ENCODE data around the gene GLRX3. TPM values are rescaled to one million over a fixed set of nuclear protein-coding genes. Genes with fewer than 3 reads are reported as not detected.

The GLRX3 gene
- total RNA-seq, 4 donors from 2014 or later = 41.0 to 68.0 (median 50.1) TPM

DNA sequence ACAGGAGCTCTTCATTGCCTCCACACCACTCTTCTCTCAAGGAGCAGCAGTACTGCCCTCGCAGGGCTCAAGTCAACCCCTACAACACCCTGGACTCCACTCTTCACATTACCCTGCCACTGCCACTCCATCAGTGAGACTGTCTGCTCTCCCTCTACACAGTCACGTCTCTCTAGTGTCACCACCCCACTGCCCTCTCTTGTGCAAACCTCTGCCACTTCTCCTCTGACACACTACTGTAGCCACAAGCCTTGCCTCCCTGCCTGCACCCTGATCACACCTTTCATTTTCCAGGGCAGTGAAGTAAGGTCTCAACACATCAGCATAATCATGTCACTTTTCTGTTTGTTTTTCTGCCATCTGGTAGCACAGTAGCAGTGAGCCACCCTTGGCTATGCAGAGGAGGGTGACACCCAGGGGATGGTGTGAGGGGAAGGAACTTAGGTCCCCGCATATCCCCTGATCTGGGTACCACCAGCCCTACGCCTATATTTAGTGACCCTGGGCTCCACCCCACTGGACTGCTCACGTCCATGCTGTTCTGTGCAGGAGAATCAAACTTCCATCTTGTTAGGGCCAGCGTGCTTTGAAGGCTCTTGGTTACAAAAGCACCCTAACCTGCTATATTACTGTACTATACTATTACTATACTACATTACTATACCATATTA is 27.1 kb upstream of the GLRX3 start:
- no peak for ATAC-seq
- Histone ChIP-seq H3K36me3 (no peaks in the 10 kb centered on the region), H3K4me1 (peaks cover 16 to 26% of the 10 kb centered on the region in 2 donors), H3K9me3 (no peaks in the 10 kb centered on the region), H3K27ac (peak overlapping the region in 3 of 4 donors; percentile 92 to 99 (median 97)), H3K27me3 (no peaks in the 10 kb centered on the region), H3K4me3 (peak overlapping the region in 3 of 4 donors; percentile 80 to 90 (median 89))
- in situ Hi-C loops (cut with MboI; ENCODE audit: low sequenced_read_pairs in 4 of 4) = loop anchor here in 1 of 4 donors (25.0 kb wide), 1 partner anchor 1072 kb away; no protein-coding TSS in a partner anchor
- DNase-seq = no peak
- TF ChIP-seq, protein P1, sequence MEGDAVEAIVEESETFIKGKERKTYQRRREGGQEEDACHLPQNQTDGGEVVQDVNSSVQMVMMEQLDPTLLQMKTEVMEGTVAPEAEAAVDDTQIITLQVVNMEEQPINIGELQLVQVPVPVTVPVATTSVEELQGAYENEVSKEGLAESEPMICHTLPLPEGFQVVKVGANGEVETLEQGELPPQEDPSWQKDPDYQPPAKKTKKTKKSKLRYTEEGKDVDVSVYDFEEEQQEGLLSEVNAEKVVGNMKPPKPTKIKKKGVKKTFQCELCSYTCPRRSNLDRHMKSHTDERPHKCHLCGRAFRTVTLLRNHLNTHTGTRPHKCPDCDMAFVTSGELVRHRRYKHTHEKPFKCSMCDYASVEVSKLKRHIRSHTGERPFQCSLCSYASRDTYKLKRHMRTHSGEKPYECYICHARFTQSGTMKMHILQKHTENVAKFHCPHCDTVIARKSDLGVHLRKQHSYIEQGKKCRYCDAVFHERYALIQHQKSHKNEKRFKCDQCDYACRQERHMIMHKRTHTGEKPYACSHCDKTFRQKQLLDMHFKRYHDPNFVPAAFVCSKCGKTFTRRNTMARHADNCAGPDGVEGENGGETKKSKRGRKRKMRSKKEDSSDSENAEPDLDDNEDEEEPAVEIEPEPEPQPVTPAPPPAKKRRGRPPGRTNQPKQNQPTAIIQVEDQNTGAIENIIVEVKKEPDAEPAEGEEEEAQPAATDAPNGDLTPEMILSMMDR (IDR thresholded peaks at IDR 0.05 in 4 of 5, conservative IDR thresholded peaks at IDR 0.05 in 1 of 5) = no peak
- no peak for TF ChIP-seq POLR2A (IDR thresholded peaks at IDR 0.05)
- intact Hi-C loops (cut with DNase I; ENCODE audit: low total_unique reads) = loop anchor here (10.0 kb wide), 1 partner anchor 224 kb away; no protein-coding TSS in a partner anchor

DNA sequence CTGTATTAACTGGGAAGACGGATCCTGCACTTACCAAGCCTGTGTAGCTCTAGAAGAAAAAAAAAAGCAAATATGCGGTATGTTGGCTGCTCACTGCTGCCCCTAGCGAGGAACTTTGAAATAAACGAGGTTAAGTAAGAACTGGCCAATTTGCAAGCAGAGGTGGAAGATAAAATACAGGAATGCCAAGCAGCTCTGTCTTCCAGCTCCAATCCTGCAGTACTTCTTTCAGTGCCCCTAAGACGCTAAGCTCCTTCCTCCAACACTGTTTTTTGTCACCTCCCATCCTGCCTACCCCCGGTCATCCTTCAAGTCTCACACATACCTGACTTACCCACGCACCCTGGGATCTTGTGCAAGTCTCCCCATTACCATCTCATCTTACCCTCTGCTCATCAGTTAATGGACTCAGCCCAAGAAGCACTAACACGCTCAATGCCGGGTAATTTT is 26.4 kb upstream of the GLRX3 start:
- Histone ChIP-seq H3K4me3 (peak overlapping the region; percentile 80 to 96 (median 90)), H3K9me3 (no peaks in the 10 kb centered on the region), H3K4me1 (peaks cover 16 to 26% of the 10 kb centered on the region in 2 donors), H3K27me3 (no peaks in the 10 kb centered on the region), H3K27ac (peak overlapping the region; percentile 92 to 99 (median 96)), H3K36me3 (no peaks in the 10 kb centered on the region)
- in situ Hi-C loops (cut with MboI; ENCODE audit: low sequenced_read_pairs in 4 of 4) (loop anchor here in 1 of 4 donors (25.0 kb wide), 1 partner anchor 1073 kb away; no protein-coding TSS in a partner anchor), intact Hi-C loops (cut with DNase I; ENCODE audit: low total_unique reads) (loop anchor here (1.0 to 10.0 kb wide), 4 partner anchors 26 to 643 kb away; partner anchors contain the start of genes GLRX3 and MGMT)
- peak; percentile 23 to 35 for ATAC-seq
- TF ChIP-seq, protein P1 (IDR thresholded peaks at IDR 0.05 in 4 of 5, conservative IDR thresholded peaks at IDR 0.05 in 1 of 5) = peak; percentile 63 to 92 (median 75)
- TF ChIP-seq POLR2A (IDR thresholded peaks at IDR 0.05) = no peak
- DNase-seq = peak; percentile 29 to 62

DNA sequence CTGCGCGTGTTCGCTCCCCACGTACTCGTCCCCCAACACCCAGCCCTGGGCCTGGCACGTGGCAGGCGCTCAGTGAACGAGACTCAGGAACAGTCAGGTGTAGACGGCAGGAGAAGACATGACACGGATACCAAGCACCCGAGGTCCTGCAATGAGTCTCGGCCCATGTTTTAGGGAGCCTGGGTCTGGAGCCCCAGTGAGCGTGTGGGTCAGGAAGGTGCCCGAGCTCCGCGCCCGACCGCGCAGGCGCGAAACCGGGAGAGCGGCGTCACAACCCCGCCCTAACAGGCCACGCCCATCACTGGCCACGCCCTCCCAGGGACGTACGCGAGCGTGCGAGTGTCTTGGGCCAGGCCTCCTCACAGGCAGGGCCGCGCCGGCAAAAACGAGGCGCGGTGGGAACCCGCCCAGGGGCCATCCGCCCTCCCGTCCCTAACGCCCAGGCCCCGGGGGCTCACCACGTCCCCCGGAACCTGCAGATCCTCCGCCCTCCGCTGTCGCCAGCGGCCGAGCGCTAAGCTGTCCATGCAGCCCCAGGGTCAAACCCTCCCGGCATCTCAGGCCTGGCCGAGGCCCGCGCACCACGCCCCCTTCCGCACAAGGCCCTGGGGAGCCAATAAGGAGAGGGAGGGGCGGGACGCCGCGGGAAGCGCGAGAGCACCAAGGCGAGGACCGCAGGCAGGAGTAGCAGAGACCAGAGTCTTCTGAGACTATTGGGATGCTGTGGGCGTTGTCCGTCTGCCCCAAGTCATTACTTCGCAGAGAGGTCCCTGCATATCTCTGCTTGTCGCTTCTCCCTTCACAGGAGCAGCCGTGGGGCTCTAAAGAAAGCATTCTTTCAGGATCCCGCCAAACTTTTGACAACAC is 25.7 kb upstream of the GLRX3 start, which contains the start of gene C10orf143:
C10orf143 (minus strand) TSS at position 585 of the 867 bp plus-strand sequence; CDS start at position 527, 58 bp downstream.
- ATAC-seq = peak; percentile 89 to 90
- Histone ChIP-seq H3K27me3 (no peaks in the 10 kb centered on the region), H3K27ac (peak within 1 kb of the TSS; percentile 92 to 99 (median 96)), H3K4me1 (peaks cover 16 to 26% of the 10 kb centered on the region in 2 donors), H3K4me3 (peak within 1 kb of the TSS; percentile 80 to 96 (median 90)), H3K36me3 (no peaks in the 10 kb centered on the region), H3K9me3 (no peaks in the 10 kb centered on the region)
- DNase-seq = peak; percentile 96 to 97
- intact Hi-C loops (cut with DNase I; ENCODE audit: low total_unique reads) = loop anchor here (1.0 to 5.0 kb wide), 3 partner anchors 26 to 643 kb away; partner anchors contain the start of genes GLRX3 and MGMT
- TF ChIP-seq POLR2A (IDR thresholded peaks at IDR 0.05) = peak; percentile 80 to 81
- TF ChIP-seq, protein P1 (IDR thresholded peaks at IDR 0.05 in 4 of 5, conservative IDR thresholded peaks at IDR 0.05 in 1 of 5) = no peak
- in situ Hi-C loops (cut with MboI; ENCODE audit: low sequenced_read_pairs in 4 of 4) = loop anchor here in 1 of 4 donors (25.0 kb wide), 1 partner anchor 1073 kb away; no protein-coding TSS in a partner anchor

DNA sequence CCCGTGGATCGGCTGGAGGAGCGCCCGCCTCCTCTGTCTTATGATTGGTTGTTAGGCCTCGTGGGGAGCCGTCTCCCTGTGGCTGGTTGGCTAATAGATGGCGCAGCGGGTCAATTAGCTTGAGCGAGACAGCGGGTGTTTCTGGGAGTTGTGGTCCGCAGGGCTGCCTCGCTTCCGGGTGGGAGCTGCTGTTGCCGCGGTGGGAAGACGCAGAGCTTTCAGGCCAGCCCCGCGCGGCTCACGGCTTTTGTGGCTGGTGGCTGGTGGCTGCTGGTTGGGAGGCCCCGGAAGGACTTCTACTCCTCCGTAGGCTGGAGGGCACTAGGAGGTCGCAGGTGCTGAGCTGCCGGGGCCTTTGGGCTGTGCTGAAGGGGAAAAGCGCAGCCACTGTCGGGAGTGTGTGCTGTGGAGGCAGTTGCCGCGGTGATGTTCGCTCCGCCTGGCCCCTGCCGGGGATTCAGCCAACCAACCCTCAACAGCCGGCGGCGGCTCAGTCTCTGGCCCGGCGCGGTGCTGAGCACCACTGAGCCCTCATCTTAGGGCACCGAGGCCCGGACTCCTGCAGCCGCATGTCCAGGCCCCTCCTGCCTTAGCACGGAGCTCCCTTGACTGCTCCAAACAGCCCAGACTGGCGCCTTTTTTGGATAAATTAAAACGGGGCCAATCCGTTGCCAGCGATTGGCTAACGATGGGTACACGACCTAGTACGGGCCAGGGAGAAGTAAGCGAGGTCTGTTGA is 24.9 kb upstream of the GLRX3 start:
- intact Hi-C loops (cut with DNase I; ENCODE audit: low total_unique reads) = loop anchor here (5.0 kb wide), 2 partner anchors 144 to 644 kb away; partner anchors contain the start of gene MGMT
- H3K27ac ChIP-seq = peak overlapping the region; percentile 92 to 99 (median 96)
- ATAC-seq (peak; percentile 89 to 93), DNase-seq (peak; percentile 96)
- peaks cover 16 to 26% of the 10 kb centered on the region in 2 donors for H3K4me1 ChIP-seq
- in situ Hi-C loops (cut with MboI; ENCODE audit: low sequenced_read_pairs in 4 of 4) = loop anchor here in 1 of 4 donors (25.0 kb wide), 1 partner anchor 1074 kb away; no protein-coding TSS in a partner anchor
- no peaks in the 10 kb centered on the region for H3K9me3 ChIP-seq
- no peaks in the 10 kb centered on the region for H3K36me3 ChIP-seq
- TF ChIP-seq, protein P1 (IDR thresholded peaks at IDR 0.05 in 4 of 5, conservative IDR thresholded peaks at IDR 0.05 in 1 of 5) = no peak
- TF ChIP-seq POLR2A (IDR thresholded peaks at IDR 0.05) = peak in 1 of 2 donors; percentile 42
- no peaks in the 10 kb centered on the region for H3K27me3 ChIP-seq
- H3K4me3 ChIP-seq = peak overlapping the region; percentile 80 to 96 (median 90)

Data from gastrocnemius medialis (tissue), 4 donors.